ENCODE measurements around the gene ZNF407. TPM values are rescaled to one million over a fixed set of nuclear protein-coding genes. Genes with fewer than 3 reads are reported as not detected.

The ZNF407 gene
- total and polyA plus RNA-seq, 4 donors, result 1.9 to 16.5 (median 6.6) TPM

GRCh38 chr18:74902147-74902455, 304.4 kb downstream of the ZNF407 start:
- Histone ChIP-seq H3K4me1 (ENCODE audit: control insufficient read depth in 4 of 4, insufficient read depth in 4 of 4, low read length in 3 of 4) (no peaks in the 10 kb centered on the region), H3K9me3 (ENCODE audit: control insufficient read depth in 4 of 4, low read length in 3 of 4) (no peaks in the 10 kb centered on the region), H3K36me3 (ENCODE audit: control insufficient read depth in 4 of 4, insufficient read depth in 3 of 4, low read depth in 1 of 4, low read length in 3 of 4) (peaks cover 0 to 5% (median 0%) of the 10 kb centered on the region in 4 donors), H3K4me3 (ENCODE audit: low read depth in 1 of 3, low read length in 3 of 3) (no peak overlapping the region), H3K9ac (ENCODE audit: low read depth in 1 of 2, low read length in 2 of 2) (no peak overlapping the region), H3K27ac (ENCODE audit: low read depth in 1 of 2, low read length in 2 of 2) (no peak overlapping the region), H3K27me3 (ENCODE audit: control insufficient read depth in 4 of 4, insufficient read depth in 4 of 4, low read length in 3 of 4) (no peaks in the 10 kb centered on the region)
- no peak for DNase-seq (ENCODE audit: low spot score)
- TF ChIP-seq ATF3 (IDR thresholded peaks at IDR 0.05) (no peak), TAF1 (conservative IDR thresholded peaks at IDR 0.05) (no peak), RAD21 (IDR thresholded peaks at IDR 0.05) (no peak), JUND (IDR thresholded peaks at IDR 0.05) (no peak), HNF4A (conservative IDR thresholded peaks at IDR 0.05) (no peak)
- 87% methylated on average over 13 of the region's 13 CpGs for WGBS

DNA sequence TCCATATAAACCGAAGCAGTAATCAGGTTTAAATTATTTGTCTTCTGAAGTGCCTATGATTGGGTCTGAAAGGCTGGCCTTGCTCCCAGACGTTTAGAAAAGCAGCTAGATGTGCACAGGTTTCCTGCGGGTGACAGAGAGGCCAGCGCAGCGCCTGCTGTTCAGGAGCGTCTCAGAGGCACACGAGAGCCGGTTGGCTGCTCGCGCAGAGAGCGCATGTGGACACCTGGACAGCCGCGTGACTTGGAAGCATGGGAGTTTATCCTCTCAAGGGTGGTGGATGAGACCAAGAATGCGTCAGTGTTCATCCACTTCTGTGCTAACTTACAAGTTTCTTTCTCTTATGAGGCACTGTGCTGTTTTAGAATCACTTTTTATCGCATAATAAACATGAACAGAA, 307.6 kb downstream of the ZNF407 start:
- Histone ChIP-seq H3K36me3 (ENCODE audit: control insufficient read depth in 4 of 4, insufficient read depth in 3 of 4, low read depth in 1 of 4, low read length in 3 of 4) (peaks cover 0 to 5% (median 0%) of the 10 kb centered on the region in 4 donors), H3K4me3 (ENCODE audit: low read depth in 1 of 3, low read length in 3 of 3) (no peak overlapping the region), H3K9ac (ENCODE audit: low read depth in 1 of 2, low read length in 2 of 2) (no peak overlapping the region), H3K27me3 (ENCODE audit: control insufficient read depth in 4 of 4, insufficient read depth in 4 of 4, low read length in 3 of 4) (no peaks in the 10 kb centered on the region), H3K9me3 (ENCODE audit: control insufficient read depth in 4 of 4, low read length in 3 of 4) (no peaks in the 10 kb centered on the region), H3K27ac (ENCODE audit: low read depth in 1 of 2, low read length in 2 of 2) (no peak overlapping the region), H3K4me1 (ENCODE audit: control insufficient read depth in 4 of 4, insufficient read depth in 4 of 4, low read length in 3 of 4) (no peaks in the 10 kb centered on the region)
- no peak for DNase-seq (ENCODE audit: low spot score)
- WGBS, result 89% methylated on average over 15 of the region's 15 CpGs
- TF ChIP-seq FOXA1 (IDR thresholded peaks at IDR 0.05) (no peak), HNF4G (IDR thresholded peaks at IDR 0.05) (no peak), SP1 (IDR thresholded peaks at IDR 0.05) (no peak), REST (IDR thresholded peaks at IDR 0.05) (no peak), YY1 (IDR thresholded peaks at IDR 0.05) (no peak), NR2F2 (IDR thresholded peaks at IDR 0.05) (no peak), JUND (IDR thresholded peaks at IDR 0.05) (no peak), EGR1 (IDR thresholded peaks at IDR 0.05; ENCODE audit: low read depth in 2 of 2) (no peak), ATF3 (IDR thresholded peaks at IDR 0.05) (no peak), RXRA (IDR thresholded peaks at IDR 0.05) (no peak), TAF1 (conservative IDR thresholded peaks at IDR 0.05) (no peak), FOXA2 (IDR thresholded peaks at IDR 0.05) (no peak), ZBTB33 (IDR thresholded peaks at IDR 0.05) (no peak), RAD21 (IDR thresholded peaks at IDR 0.05) (no peak), CTCF (IDR thresholded peaks at IDR 0.05; ENCODE audit: low read depth, low read length, missing input control) (no peak), GABPA (IDR thresholded peaks at IDR 0.05 in 1 of 2, conservative IDR thresholded peaks at IDR 0.05 in 1 of 2) (no peak), HNF4A (conservative IDR thresholded peaks at IDR 0.05) (no peak)
- TF ChIP-seq, protein P1, sequence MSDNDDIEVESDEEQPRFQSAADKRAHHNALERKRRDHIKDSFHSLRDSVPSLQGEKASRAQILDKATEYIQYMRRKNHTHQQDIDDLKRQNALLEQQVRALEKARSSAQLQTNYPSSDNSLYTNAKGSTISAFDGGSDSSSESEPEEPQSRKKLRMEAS (IDR thresholded peaks at IDR 0.05), result no peak
